OCI-LY1 (cell line): Measurements from ENCODE around the gene RABGAP1L.

Experiments
- H2AFZ ChIP-seq: fragments of 200-600 bp; sonication (generic), shearing (Covaris generic); 2 replicates; pipeline ENCODE4 v1.6.0; 2014; ENCODE audit warnings: antibody characterized with exemption, mild to moderate bottlenecking, low read length
- H3F3A ChIP-seq: fragments of 200-600 bp; sonication (generic), shearing (Covaris generic); 2 replicates; pipeline ENCODE4 v1.6.0; 2014; ENCODE audit warnings: mild to moderate bottlenecking, antibody characterized with exemption, low read length, moderate library complexity; ENCODE audit not compliant: insufficient read depth
- H3K27ac ChIP-seq: fragments of 200-600 bp; sonication (generic); 2 replicates; pipeline ENCODE4 v1.5.1; 2014; ENCODE audit warnings: low read length, mixed run types, mild to moderate bottlenecking, low read depth; ENCODE audit not compliant: poor library complexity, severe bottlenecking
- H3K27me3 ChIP-seq: fragments of 200-600 bp; sonication (generic); 2 replicates; pipeline ENCODE4 v1.6.0; 2014; ENCODE audit warnings: antibody characterized with exemption, mild to moderate bottlenecking, low read length, moderate library complexity; ENCODE audit not compliant: insufficient read depth
- H3K36me3 ChIP-seq: fragments of 200-600 bp; sonication (generic); 2 replicates; pipeline ENCODE4 v1.6.1; 2014; ENCODE audit warnings: mild to moderate bottlenecking, antibody characterized with exemption, low read length, moderate library complexity, mixed read lengths; ENCODE audit not compliant: insufficient read depth
- H3K4me1 ChIP-seq: fragments of 200-600 bp; sonication (generic); 2 replicates; pipeline ENCODE4 v1.5.1; 2014; ENCODE audit warnings: mild to moderate bottlenecking, low read length, moderate library complexity; ENCODE audit not compliant: insufficient read depth, severe bottlenecking
- H3K4me2 ChIP-seq: fragments of 200-600 bp; sonication (generic), shearing (Covaris generic); 2 replicates; pipeline ENCODE4 v1.6.1; 2014; ENCODE audit warnings: low read length
- H3K4me3 ChIP-seq: fragments of 200-600 bp; sonication (generic); 2 replicates; pipeline ENCODE4 v1.5.1; 2014; ENCODE audit warnings: low read length, low read depth, mild to moderate bottlenecking, mixed read lengths; ENCODE audit not compliant: poor library complexity, severe bottlenecking
- H3K79me2 ChIP-seq: fragments of 200-600 bp; shearing (Covaris generic); 2 replicates; pipeline ENCODE4 v1.6.1; 2016; ENCODE audit warnings: mixed run types, low read length, mixed read lengths; ENCODE audit not compliant: insufficient read depth
- H3K9ac ChIP-seq: fragments of 200-600 bp; sonication (generic), shearing (Covaris generic); 2 replicates; pipeline ENCODE4 v1.6.1; 2014; ENCODE audit warnings: mild to moderate bottlenecking, low read length, mixed read lengths
- H3K9me2 ChIP-seq: fragments of 200-600 bp; sonication (generic), shearing (Covaris generic); 2 replicates; pipeline ENCODE4 v1.6.1; 2014; ENCODE audit warnings: low read depth, mild to moderate bottlenecking, low read length, mixed read lengths
- H3K9me3 ChIP-seq: fragments of 200-600 bp; shearing (Covaris generic); 2 replicates; pipeline ENCODE4 v1.6.1; 2014; ENCODE audit warnings: low read length, mixed read lengths
- H4K20me1 ChIP-seq: fragments of 200-600 bp; sonication (generic), shearing (Covaris generic); 2 replicates; pipeline ENCODE4 v1.6.0; 2016; ENCODE audit warnings: mild to moderate bottlenecking, low read length; ENCODE audit not compliant: insufficient read depth
- EZH2 ChIP-seq: fragments of 200-600 bp; sonication (generic), shearing (Covaris generic); IDR thresholded peaks from 2 replicates; pipeline ENCODE4 v1.8.0; 2017; ENCODE audit warnings: borderline replicate concordance, mixed run types, mild to moderate bottlenecking, antibody characterized with exemption, low read length, moderate library complexity, mixed read lengths
- TF ChIP-seq, protein P1 (sequence below): fragments of 200-600 bp; sonication (generic), shearing (Covaris generic); IDR thresholded peaks from 2 replicates; pipeline ENCODE4 v1.5.1; 2017; ENCODE audit warnings: mild to moderate bottlenecking, antibody characterized with exemption, low read length, moderate library complexity, mixed read lengths

Gene RABGAP1L

GRCh38 chr1:174872615-174873058 is 713.3 kb downstream of the RABGAP1L start:
- peak overlapping the region; percentile 97 for H3K27ac ChIP-seq
- H3K4me3 ChIP-seq, result no peak overlapping the region
- peaks cover 10% of the 10 kb centered on the region; the same call in 1 of the 2 replicates for H3K36me3 ChIP-seq
- H3F3A ChIP-seq, result peaks cover 9% of the 10 kb centered on the region
- H3K4me2 ChIP-seq, result peak overlapping the region; percentile 35; the same call in 1 of the 2 replicates
- H3K79me2 ChIP-seq, result peaks cover 21% of the 10 kb centered on the region
- no peak overlapping the region for H2AFZ ChIP-seq
- TF ChIP-seq, protein P1, sequence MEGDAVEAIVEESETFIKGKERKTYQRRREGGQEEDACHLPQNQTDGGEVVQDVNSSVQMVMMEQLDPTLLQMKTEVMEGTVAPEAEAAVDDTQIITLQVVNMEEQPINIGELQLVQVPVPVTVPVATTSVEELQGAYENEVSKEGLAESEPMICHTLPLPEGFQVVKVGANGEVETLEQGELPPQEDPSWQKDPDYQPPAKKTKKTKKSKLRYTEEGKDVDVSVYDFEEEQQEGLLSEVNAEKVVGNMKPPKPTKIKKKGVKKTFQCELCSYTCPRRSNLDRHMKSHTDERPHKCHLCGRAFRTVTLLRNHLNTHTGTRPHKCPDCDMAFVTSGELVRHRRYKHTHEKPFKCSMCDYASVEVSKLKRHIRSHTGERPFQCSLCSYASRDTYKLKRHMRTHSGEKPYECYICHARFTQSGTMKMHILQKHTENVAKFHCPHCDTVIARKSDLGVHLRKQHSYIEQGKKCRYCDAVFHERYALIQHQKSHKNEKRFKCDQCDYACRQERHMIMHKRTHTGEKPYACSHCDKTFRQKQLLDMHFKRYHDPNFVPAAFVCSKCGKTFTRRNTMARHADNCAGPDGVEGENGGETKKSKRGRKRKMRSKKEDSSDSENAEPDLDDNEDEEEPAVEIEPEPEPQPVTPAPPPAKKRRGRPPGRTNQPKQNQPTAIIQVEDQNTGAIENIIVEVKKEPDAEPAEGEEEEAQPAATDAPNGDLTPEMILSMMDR, result no peak
- TF ChIP-seq EZH2, result no peak
- no peaks in the 10 kb centered on the region for H3K27me3 ChIP-seq
- H3K9me3 ChIP-seq, result no peaks in the 10 kb centered on the region
- no peaks in the 10 kb centered on the region for H3K9me2 ChIP-seq
- H4K20me1 ChIP-seq, result no peaks in the 10 kb centered on the region
- H3K9ac ChIP-seq, result peak overlapping the region; percentile 11; the same call in 1 of the 2 replicates
- peaks cover 84% of the 10 kb centered on the region for H3K4me1 ChIP-seq

GRCh38 chr1:174874331-174875053 is 715.2 kb downstream of the RABGAP1L start:
- peaks cover 16% of the 10 kb centered on the region; the same call in 1 of the 2 replicates for H3K36me3 ChIP-seq
- no peaks in the 10 kb centered on the region for H3K9me3 ChIP-seq
- no peak for TF ChIP-seq EZH2
- TF ChIP-seq, protein P1, result no peak
- H3K27ac ChIP-seq, result peak overlapping the region; percentile 97
- H3K9ac ChIP-seq, result peak overlapping the region; percentile 67
- H3K4me2 ChIP-seq, result peak overlapping the region; percentile 81
- peaks cover 9% of the 10 kb centered on the region for H3F3A ChIP-seq
- H3K9me2 ChIP-seq, result no peaks in the 10 kb centered on the region
- H3K4me1 ChIP-seq, result peaks cover 89% of the 10 kb centered on the region
- no peaks in the 10 kb centered on the region for H4K20me1 ChIP-seq
- peaks cover 32% of the 10 kb centered on the region for H3K79me2 ChIP-seq
- no peaks in the 10 kb centered on the region for H3K27me3 ChIP-seq
- peak overlapping the region; percentile 67 for H3K4me3 ChIP-seq
- H2AFZ ChIP-seq, result no peak overlapping the region

GRCh38 chr1:174875306-174875705 is 716.0 kb downstream of the RABGAP1L start:
- Histone ChIP-seq H3K27ac (peak overlapping the region; percentile 97), H3K4me1 (peaks cover 81% of the 10 kb centered on the region), H3K9me2 (no peaks in the 10 kb centered on the region), H2AFZ (no peak overlapping the region), H3K9me3 (no peaks in the 10 kb centered on the region), H3K36me3 (peaks cover 23% of the 10 kb centered on the region), H3K9ac (peak overlapping the region; percentile 67), H4K20me1 (no peaks in the 10 kb centered on the region), H3K4me2 (peak overlapping the region; percentile 81), H3K79me2 (peaks cover 32% of the 10 kb centered on the region), H3K27me3 (no peaks in the 10 kb centered on the region), H3K4me3 (peak overlapping the region; percentile 67), H3F3A (peaks cover 9% of the 10 kb centered on the region)
- TF ChIP-seq EZH2, result no peak
- TF ChIP-seq, protein P1, result no peak
